Fibroblast of lung (primary cell): ENCODE measurements around the gene PPP1R14B. TPM values are rescaled to one million over a fixed set of nuclear protein-coding genes. Genes with fewer than 3 reads are reported as not detected.

Experiments used
- DNase-seq, 2 donors: peaks; one replicate each; pipeline versions ENCODE4 v3.0.0 to v3.0.0-alpha.2; 2010; ENCODE audit warnings: low read depth in 2 of 2
- H2AFZ ChIP-seq: 2 replicates; pipeline ENCODE4 v1.5.1; 2012; ENCODE audit warnings: low read length, control low read depth, inconsistent platforms
- H3K27ac ChIP-seq: 2 replicates; pipeline ENCODE4 v1.5.1; 2011; ENCODE audit warnings: low read length, control low read depth; ENCODE audit not compliant: insufficient read depth
- H3K27me3 ChIP-seq: 2 replicates; pipeline ENCODE4 v1.5.1; 2011; ENCODE audit warnings: mild to moderate bottlenecking, low read length; ENCODE audit not compliant: control insufficient read depth, insufficient read depth
- H3K36me3 ChIP-seq: 2 replicates; pipeline ENCODE4 v1.5.1; 2011; ENCODE audit warnings: low read length; ENCODE audit not compliant: control insufficient read depth, insufficient read depth
- H3K4me1 ChIP-seq: 2 replicates; pipeline ENCODE4 v1.5.1; 2011; ENCODE audit warnings: low read length; ENCODE audit not compliant: control insufficient read depth, insufficient read depth; ENCODE audit errors: extremely low read depth
- H3K4me2 ChIP-seq: 2 replicates; pipeline ENCODE4 v1.5.1; 2011; ENCODE audit warnings: low read length, control low read depth; ENCODE audit not compliant: insufficient read depth; ENCODE audit errors: extremely low read depth
- H3K4me3 ChIP-seq, 4 experiments: fragments of 200-600 bp in 1 of 4; sonication (generic) in 1 of 4; replicated peaks in 1 of 4; 2 replicates each; pipeline ENCODE4 v1.5.1; 2011 to 2016; ENCODE audit warnings: low read length in 4 of 4, low read depth in 3 of 4, mild to moderate bottlenecking in 3 of 4, control low read depth in 2 of 4, inconsistent platforms in 1 of 4, mixed read lengths in 1 of 4; ENCODE audit not compliant: insufficient read depth in 1 of 4; ENCODE audit errors: control extremely low read depth in 1 of 4
- H3K79me2 ChIP-seq: 2 replicates; pipeline ENCODE4 v1.5.1; 2012; ENCODE audit warnings: mild to moderate bottlenecking, low read length, inconsistent platforms; ENCODE audit not compliant: control insufficient read depth, insufficient read depth
- H3K9ac ChIP-seq: 2 replicates; pipeline ENCODE4 v1.5.1; 2011; ENCODE audit warnings: mild to moderate bottlenecking, low read length, control low read depth; ENCODE audit not compliant: insufficient read depth
- H3K9me3 ChIP-seq: 2 replicates; pipeline ENCODE4 v1.5.1; 2012; ENCODE audit warnings: low read depth, low read length; ENCODE audit not compliant: control insufficient read depth, insufficient read depth
- H4K20me1 ChIP-seq: 2 replicates; pipeline ENCODE4 v1.5.1; 2011; ENCODE audit warnings: low read length; ENCODE audit not compliant: control insufficient read depth, insufficient read depth; ENCODE audit errors: extremely low read depth
- EZH2 ChIP-seq: IDR thresholded peaks from 2 replicates; pipeline ENCODE4 v1.5.1; 2012; ENCODE audit warnings: low read length, control low read depth, mild to moderate bottlenecking; ENCODE audit errors: missing control alignments
- polyA plus RNA-seq, 2 donors: library from polyadenylated mRNA; depleted of rRNA in 1 of 2; stranded (reverse) in 1 of 2; unstranded in 1 of 2; fragments of >200 nt; gene quantifications; 2 replicates each; pipeline ENCODE4 v1.2.1, GENCODE V29; 2011 to 2012; ENCODE audit warnings: missing spikeins in 1 of 2
- total RNA-seq: library from RNA; depleted of rRNA; stranded (reverse); fragments of >200 nt; gene quantifications from 2 replicates; pipeline ENCODE4 v1.2.1, GENCODE V29; 2014
- TF ChIP-seq, protein P1 (sequence below), 2 donors: IDR thresholded peaks in 1 of 2; conservative IDR thresholded peaks in 1 of 2; 1 replicate in 1 of 2; 2 replicates in 1 of 2; pipeline ENCODE4 v1.5.1; 2011 to 2012; ENCODE audit warnings: low read length in 2 of 2, control low read depth in 1 of 2, inconsistent platforms in 1 of 2, low read depth in 1 of 2, mild to moderate bottlenecking in 1 of 2

The PPP1R14B gene
- total and polyA plus RNA-seq, 2 donors (not counting 1 experiment from before 2014, with no cell fraction given) = 107 to 122 TPM

DNA sequence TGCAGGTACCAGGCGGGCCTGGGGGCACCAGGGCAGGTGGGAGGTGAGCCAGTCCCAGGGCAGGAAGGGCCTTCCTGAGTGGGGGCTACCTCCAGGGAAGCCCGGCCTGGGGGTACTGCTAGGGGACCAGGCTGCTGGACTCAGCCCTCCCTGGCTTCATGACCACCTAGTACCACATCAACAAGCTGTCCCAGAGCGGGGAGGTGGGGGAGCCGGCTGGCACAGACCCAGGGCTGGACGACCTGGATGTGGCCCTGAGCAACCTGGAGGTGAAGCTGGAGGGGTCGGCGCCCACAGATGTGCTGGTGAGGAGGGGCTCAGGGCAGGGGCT, 27.4 kb downstream of the PPP1R14B start:
- Histone ChIP-seq H3K9ac (no peak overlapping the region), H2AFZ (no peak overlapping the region), H3K36me3 (peaks cover 14% of the 10 kb centered on the region), H3K4me2 (no peak overlapping the region), H4K20me1 (no peaks in the 10 kb centered on the region), H3K27me3 (no peaks in the 10 kb centered on the region), H3K79me2 (no peaks in the 10 kb centered on the region), H3K9me3 (no peaks in the 10 kb centered on the region), H3K4me1 (peaks cover 4% of the 10 kb centered on the region), H3K4me3 (no peak overlapping the region), H3K27ac (no peak overlapping the region)
- DNase-seq = no peak
- no peak for TF ChIP-seq EZH2
- TF ChIP-seq, protein P1, sequence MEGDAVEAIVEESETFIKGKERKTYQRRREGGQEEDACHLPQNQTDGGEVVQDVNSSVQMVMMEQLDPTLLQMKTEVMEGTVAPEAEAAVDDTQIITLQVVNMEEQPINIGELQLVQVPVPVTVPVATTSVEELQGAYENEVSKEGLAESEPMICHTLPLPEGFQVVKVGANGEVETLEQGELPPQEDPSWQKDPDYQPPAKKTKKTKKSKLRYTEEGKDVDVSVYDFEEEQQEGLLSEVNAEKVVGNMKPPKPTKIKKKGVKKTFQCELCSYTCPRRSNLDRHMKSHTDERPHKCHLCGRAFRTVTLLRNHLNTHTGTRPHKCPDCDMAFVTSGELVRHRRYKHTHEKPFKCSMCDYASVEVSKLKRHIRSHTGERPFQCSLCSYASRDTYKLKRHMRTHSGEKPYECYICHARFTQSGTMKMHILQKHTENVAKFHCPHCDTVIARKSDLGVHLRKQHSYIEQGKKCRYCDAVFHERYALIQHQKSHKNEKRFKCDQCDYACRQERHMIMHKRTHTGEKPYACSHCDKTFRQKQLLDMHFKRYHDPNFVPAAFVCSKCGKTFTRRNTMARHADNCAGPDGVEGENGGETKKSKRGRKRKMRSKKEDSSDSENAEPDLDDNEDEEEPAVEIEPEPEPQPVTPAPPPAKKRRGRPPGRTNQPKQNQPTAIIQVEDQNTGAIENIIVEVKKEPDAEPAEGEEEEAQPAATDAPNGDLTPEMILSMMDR (conservative IDR thresholded peaks at IDR 0.05 in 1 of 2, IDR thresholded peaks at IDR 0.05 in 1 of 2; ENCODE audit: low read depth in 1 of 2, low read length in 2 of 2) = no peak

DNA sequence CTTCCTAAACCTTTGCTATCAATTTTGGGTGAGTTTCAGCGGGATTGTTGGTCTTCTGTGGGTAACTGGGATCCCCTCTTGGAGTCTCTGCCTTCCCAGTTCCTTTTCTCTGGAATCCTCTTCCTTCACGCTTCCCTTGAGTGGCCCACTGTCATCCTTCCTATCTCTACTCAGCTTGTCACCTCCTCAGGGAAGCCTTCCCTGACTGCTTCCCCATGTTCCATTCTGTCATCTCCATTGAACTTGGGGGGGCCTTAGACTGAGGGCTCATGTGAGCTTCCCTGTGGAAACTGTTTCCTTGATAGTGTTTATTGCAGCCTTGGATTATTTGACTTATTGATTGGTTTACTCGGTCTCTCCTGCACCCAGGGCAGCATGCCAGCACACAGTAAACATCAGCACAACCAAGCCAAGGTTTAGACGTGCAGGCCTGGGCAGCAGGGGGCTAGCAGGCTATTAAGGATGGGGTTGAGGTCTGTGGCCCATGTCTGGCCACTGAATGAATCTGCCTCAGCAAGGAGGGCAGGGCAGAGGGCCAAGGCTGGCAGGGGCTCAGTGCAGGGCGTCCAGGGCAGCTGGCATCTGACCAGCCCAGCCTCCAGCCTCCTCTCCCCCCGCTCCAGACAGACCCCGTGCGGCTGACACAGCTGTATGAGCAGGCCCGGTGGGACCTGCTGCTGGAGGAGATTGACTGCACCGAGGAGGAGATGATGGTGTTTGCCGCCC, 28.0 kb downstream of the PPP1R14B start:
- no peak overlapping the region for H3K27ac ChIP-seq
- H3K4me2 ChIP-seq = no peak overlapping the region

DNA sequence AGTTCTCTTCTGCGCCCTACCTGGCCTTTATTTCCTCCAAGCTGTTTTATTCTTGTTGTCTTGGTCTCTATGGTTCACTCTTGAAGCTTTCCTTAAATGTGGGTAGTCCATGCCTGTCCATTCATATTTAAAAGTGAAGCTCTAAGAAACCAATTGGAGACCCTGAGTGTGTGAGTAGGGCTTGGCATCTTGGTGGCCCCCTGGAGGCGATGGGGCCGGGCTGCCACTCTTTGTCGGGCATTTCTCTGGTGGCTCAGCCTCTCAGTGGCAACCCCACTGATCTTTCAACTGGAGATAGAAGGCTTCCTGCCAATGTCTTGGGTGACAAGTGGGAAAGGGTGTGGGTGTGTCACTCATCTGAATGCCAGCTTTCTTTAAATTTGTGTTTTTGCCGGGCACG, 29.9 kb downstream of the PPP1R14B start:
- Histone ChIP-seq H3K4me2 (no peak overlapping the region), H3K4me1 (peaks cover 4% of the 10 kb centered on the region), H3K36me3 (peaks cover 6% of the 10 kb centered on the region), H3K9me3 (no peaks in the 10 kb centered on the region), H2AFZ (no peak overlapping the region), H3K79me2 (no peaks in the 10 kb centered on the region), H3K4me3 (no peak overlapping the region), H3K27me3 (no peaks in the 10 kb centered on the region), H3K9ac (no peak overlapping the region), H4K20me1 (no peaks in the 10 kb centered on the region), H3K27ac (no peak overlapping the region)
- DNase-seq = no peak
- TF ChIP-seq, protein P1 (conservative IDR thresholded peaks at IDR 0.05 in 1 of 2, IDR thresholded peaks at IDR 0.05 in 1 of 2; ENCODE audit: low read depth in 1 of 2, low read length in 2 of 2) = no peak
- TF ChIP-seq EZH2 = no peak

More for the DNA sequence above, 28.0 kb downstream of the PPP1R14B start:
- TF ChIP-seq EZH2 = no peak
- TF ChIP-seq, protein P1 (conservative IDR thresholded peaks at IDR 0.05 in 1 of 2, IDR thresholded peaks at IDR 0.05 in 1 of 2; ENCODE audit: low read depth in 1 of 2, low read length in 2 of 2) = no peak
- Histone ChIP-seq H2AFZ (no peak overlapping the region), H3K4me1 (peaks cover 4% of the 10 kb centered on the region), H4K20me1 (no peaks in the 10 kb centered on the region), H3K4me3 (no peak overlapping the region), H3K9me3 (no peaks in the 10 kb centered on the region), H3K79me2 (no peaks in the 10 kb centered on the region), H3K9ac (no peak overlapping the region), H3K36me3 (peaks cover 12% of the 10 kb centered on the region), H3K27me3 (no peaks in the 10 kb centered on the region)
- no peak for DNase-seq
